SU-DHL-6 (cell line): ENCODE data around the gene TMCO4.

Experiments used
- EZH2phosphoT487 ChIP-seq: fragments of 200-600 bp; sonication (generic), shearing (Covaris generic); conservative IDR thresholded peaks from 2 replicates; pipeline ENCODE4 v1.6.1; 2018; ENCODE audit warnings: mild to moderate bottlenecking, antibody characterized with exemption, low read length, moderate library complexity, mixed read lengths
- TF ChIP-seq, protein P1 (sequence below): fragments of 200-600 bp; sonication (generic); IDR thresholded peaks from one replicate; pipeline ENCODE4 v1.5.1; 2017; ENCODE audit warnings: antibody characterized with exemption, mild to moderate bottlenecking, low read length, moderate library complexity; ENCODE audit not compliant: insufficient read depth, poor library complexity, severe bottlenecking

DNA sequence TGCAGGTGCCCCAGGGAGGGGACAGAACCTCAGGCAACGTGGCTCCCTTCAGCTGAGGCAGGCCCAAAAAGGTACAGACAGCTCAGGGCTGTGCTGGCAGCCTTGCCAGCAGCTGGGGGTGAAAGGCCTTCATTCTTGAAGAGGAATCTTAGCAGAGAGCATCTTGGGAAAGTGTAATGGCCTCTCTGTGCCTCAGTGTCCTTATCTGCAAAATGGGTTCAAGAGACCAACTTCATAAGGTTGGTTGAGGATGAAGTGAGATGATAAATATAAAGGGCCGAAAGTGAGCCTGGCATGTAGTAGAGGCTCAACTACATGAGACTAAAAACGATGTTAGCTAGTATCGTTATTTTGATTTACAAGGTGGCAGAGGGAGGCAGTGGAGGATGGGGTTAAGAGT is 26.2 kb downstream of the TMCO4 start:
- TF ChIP-seq, protein P1, sequence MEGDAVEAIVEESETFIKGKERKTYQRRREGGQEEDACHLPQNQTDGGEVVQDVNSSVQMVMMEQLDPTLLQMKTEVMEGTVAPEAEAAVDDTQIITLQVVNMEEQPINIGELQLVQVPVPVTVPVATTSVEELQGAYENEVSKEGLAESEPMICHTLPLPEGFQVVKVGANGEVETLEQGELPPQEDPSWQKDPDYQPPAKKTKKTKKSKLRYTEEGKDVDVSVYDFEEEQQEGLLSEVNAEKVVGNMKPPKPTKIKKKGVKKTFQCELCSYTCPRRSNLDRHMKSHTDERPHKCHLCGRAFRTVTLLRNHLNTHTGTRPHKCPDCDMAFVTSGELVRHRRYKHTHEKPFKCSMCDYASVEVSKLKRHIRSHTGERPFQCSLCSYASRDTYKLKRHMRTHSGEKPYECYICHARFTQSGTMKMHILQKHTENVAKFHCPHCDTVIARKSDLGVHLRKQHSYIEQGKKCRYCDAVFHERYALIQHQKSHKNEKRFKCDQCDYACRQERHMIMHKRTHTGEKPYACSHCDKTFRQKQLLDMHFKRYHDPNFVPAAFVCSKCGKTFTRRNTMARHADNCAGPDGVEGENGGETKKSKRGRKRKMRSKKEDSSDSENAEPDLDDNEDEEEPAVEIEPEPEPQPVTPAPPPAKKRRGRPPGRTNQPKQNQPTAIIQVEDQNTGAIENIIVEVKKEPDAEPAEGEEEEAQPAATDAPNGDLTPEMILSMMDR: no peak
- TF ChIP-seq EZH2phosphoT487: no peak
